H9 (cell line): ENCODE results near the gene HPSE. TPM values are rescaled to one million over a fixed set of nuclear protein-coding genes. Genes with fewer than 3 reads are reported as not detected.

ENCODE experiments used
- DNase-seq: peaks from one replicate; pipeline ENCODE4 v3.0.0-alpha.2; 2017
- H2AFZ ChIP-seq: one replicate; pipeline ENCODE4 v1.6.1; 2013; ENCODE audit warnings: mild to moderate bottlenecking, low read length, control low read depth, moderate library complexity
- H2AK5ac ChIP-seq: 2 replicates; pipeline ENCODE4 v1.6.1; 2013; ENCODE audit warnings: low read length, control low read depth, mixed read lengths; ENCODE audit not compliant: insufficient read length
- H2BK120ac ChIP-seq: one replicate; pipeline ENCODE4 v1.6.1; 2013; ENCODE audit warnings: low read depth, mild to moderate bottlenecking, low read length, control low read depth, inconsistent platforms; ENCODE audit not compliant: poor library complexity, severe bottlenecking
- H2BK12ac ChIP-seq: 2 replicates; pipeline ENCODE4 v1.6.1; 2013; ENCODE audit warnings: low read length, control low read depth, mixed read lengths, low read depth; ENCODE audit not compliant: insufficient read length
- H2BK15ac ChIP-seq: 2 replicates; pipeline ENCODE4 v1.6.1; 2013; ENCODE audit warnings: low read depth, low read length, control low read depth
- H2BK20ac ChIP-seq: one replicate; pipeline ENCODE4 v1.6.1; 2013; ENCODE audit warnings: low read depth, mild to moderate bottlenecking, low read length, control low read depth, inconsistent platforms; ENCODE audit not compliant: poor library complexity, severe bottlenecking
- H2BK5ac ChIP-seq: 2 replicates; pipeline ENCODE4 v1.6.1; 2013; ENCODE audit warnings: low read length, control low read depth, mixed read lengths; ENCODE audit not compliant: insufficient read length
- H3K14ac ChIP-seq: 2 replicates; pipeline ENCODE4 v1.6.1; 2013; ENCODE audit warnings: low read length, control low read depth; ENCODE audit not compliant: insufficient read depth
- H3K18ac ChIP-seq: 2 replicates; pipeline ENCODE4 v1.6.1; 2013; ENCODE audit warnings: low read depth, mild to moderate bottlenecking, mixed read lengths, low read length, control low read depth; ENCODE audit not compliant: insufficient read length
- H3K23ac ChIP-seq: 2 replicates; pipeline ENCODE4 v1.6.1; 2013; ENCODE audit warnings: low read length, control low read depth, mixed read lengths, low read depth; ENCODE audit not compliant: insufficient read length
- H3K23me2 ChIP-seq: 2 replicates; pipeline ENCODE4 v1.6.1; 2013; ENCODE audit warnings: low read depth, mild to moderate bottlenecking, mixed read lengths, low read length, control low read depth; ENCODE audit not compliant: insufficient read length, poor library complexity, severe bottlenecking
- H3K27ac ChIP-seq: 2 replicates; pipeline ENCODE4 v1.5.1; 2013; ENCODE audit warnings: low read length, control low read depth, mixed read lengths, low read depth; ENCODE audit not compliant: insufficient read length
- H3K27me3 ChIP-seq: 2 replicates; pipeline ENCODE4 v1.6.1; 2013; ENCODE audit warnings: low read length, control low read depth, inconsistent platforms; ENCODE audit not compliant: insufficient read depth
- H3K4ac ChIP-seq: 2 replicates; pipeline ENCODE4 v1.6.1; 2013; ENCODE audit warnings: low read depth, mild to moderate bottlenecking, control low read depth, inconsistent platforms, low read length, moderate library complexity
- H3K4me1 ChIP-seq: 2 replicates; pipeline ENCODE4 v1.6.1; 2013; ENCODE audit warnings: low read length, control low read depth, inconsistent platforms; ENCODE audit not compliant: insufficient read depth
- H3K4me2 ChIP-seq: 2 replicates; pipeline ENCODE4 v1.6.1; 2013; ENCODE audit warnings: low read length, control low read depth, mixed read lengths; ENCODE audit not compliant: insufficient read length, insufficient read depth
- H3K56ac ChIP-seq: 2 replicates; pipeline ENCODE4 v1.6.1; 2013; ENCODE audit warnings: low read depth, mild to moderate bottlenecking, mixed read lengths, low read length, control low read depth; ENCODE audit not compliant: insufficient read length
- H3K79me1 ChIP-seq: 2 replicates; pipeline ENCODE4 v1.6.1; 2013; ENCODE audit warnings: low read depth, mild to moderate bottlenecking, moderate library complexity, low read length, control low read depth, inconsistent platforms; ENCODE audit not compliant: insufficient read depth, poor library complexity, severe bottlenecking
- H3K79me2 ChIP-seq: 2 replicates; pipeline ENCODE4 v1.6.1; 2013; ENCODE audit warnings: low read length, control low read depth, inconsistent platforms; ENCODE audit not compliant: insufficient read depth
- H3K9ac ChIP-seq: 2 replicates; pipeline ENCODE4 v1.6.1; 2013; ENCODE audit warnings: low read length, control low read depth, mixed read lengths; ENCODE audit not compliant: insufficient read length; ENCODE audit errors: extremely low read depth
- H3K9me3 ChIP-seq: one replicate; pipeline ENCODE4 v1.6.1; 2013; ENCODE audit warnings: low read depth, low read length, inconsistent platforms; ENCODE audit not compliant: control insufficient read depth
- H3T11ph ChIP-seq: one replicate; pipeline ENCODE4 v1.6.1; 2013; ENCODE audit warnings: mild to moderate bottlenecking, low read length, control low read depth, inconsistent platforms
- H4K20me1 ChIP-seq: one replicate; pipeline ENCODE4 v1.6.1; 2013; ENCODE audit not compliant: control insufficient read depth, insufficient read length, insufficient read depth
- H4K5ac ChIP-seq: 2 replicates; pipeline ENCODE4 v1.6.1; 2013; ENCODE audit warnings: low read depth, mild to moderate bottlenecking, mixed read lengths, low read length, control low read depth; ENCODE audit not compliant: insufficient read length
- H4K8ac ChIP-seq: replicated peaks from 2 replicates; pipeline ENCODE4 v1.6.1; 2013; ENCODE audit warnings: low read length, control low read depth, mixed read lengths, low read depth; ENCODE audit not compliant: insufficient read length
- H4K91ac ChIP-seq: 2 replicates; pipeline ENCODE4 v1.6.1; 2013; ENCODE audit warnings: low read depth, mild to moderate bottlenecking, moderate library complexity, mixed read lengths, low read length, control low read depth; ENCODE audit not compliant: insufficient read length
- H3K27ac Mint-ChIP-seq, 3 experiments: 2 replicates in 2 of 3; 3 replicates in 1 of 3; pipeline ENCODE4 v1.8.0; 2020 to 2021; ENCODE audit warnings: mixed read lengths in 3 of 3, mild to moderate bottlenecking in 1 of 3, moderate library complexity in 1 of 3
- H3K27me3 Mint-ChIP-seq: 2 replicates; pipeline ENCODE4 v1.8.0; 2021; ENCODE audit warnings: low read depth, mild to moderate bottlenecking, moderate library complexity, mixed read lengths
- H3K36me3 Mint-ChIP-seq, 3 experiments: 2 replicates in 2 of 3; 3 replicates in 1 of 3; pipeline ENCODE4 v1.8.0; 2020 to 2021; ENCODE audit warnings: low read depth in 3 of 3, mixed read lengths in 3 of 3; ENCODE audit not compliant: insufficient read depth in 1 of 3
- H3K4me1 Mint-ChIP-seq, 2 experiments: 2 replicates each; pipeline ENCODE4 v1.8.0; 2020; ENCODE audit warnings: mixed read lengths in 2 of 2
- H3K4me3 Mint-ChIP-seq, 2 experiments: 2 replicates in 1 of 2; 3 replicates in 1 of 2; pipeline ENCODE4 v1.8.0; 2020 to 2021; ENCODE audit warnings: mild to moderate bottlenecking in 2 of 2, mixed read lengths in 2 of 2, moderate library complexity in 1 of 2
- H3K9me3 Mint-ChIP-seq, 2 experiments: 2 replicates in 1 of 2; 3 replicates in 1 of 2; pipeline ENCODE4 v1.8.0; 2020; ENCODE audit warnings: mild to moderate bottlenecking in 2 of 2, mixed read lengths in 2 of 2, moderate library complexity in 1 of 2
- WGBS: extraction: QIAGEN DNeasy Blood & Tissue Kit; methylation state at CpG from one replicate; pipeline ENCODE4 v1.1.7; 2013; ENCODE audit warnings: missing lambda C conversion rate, low lambda C conversion rate, mixed read lengths; ENCODE audit not compliant: insufficient read length; ENCODE audit errors: extremely low coverage; 5-methylcytosine and 5-hydroxymethylcytosine counted together
- total RNA-seq: library from RNA; stranded (reverse); gene quantifications from 2 replicates; pipeline ENCODE4 v1.2.1, GENCODE V29; 2021
- TF ChIP-seq, protein P1 (sequence below): fragments of 200-600 bp; sonication (generic); conservative IDR thresholded peaks from 3 replicates; pipeline ENCODE4 v1.8.0; 2021; ENCODE audit warnings: antibody characterized with exemption, mild to moderate bottlenecking

HPSE gene
- total RNA-seq, 1 experiment from 2014 or later: 2.0 TPM

DNA sequence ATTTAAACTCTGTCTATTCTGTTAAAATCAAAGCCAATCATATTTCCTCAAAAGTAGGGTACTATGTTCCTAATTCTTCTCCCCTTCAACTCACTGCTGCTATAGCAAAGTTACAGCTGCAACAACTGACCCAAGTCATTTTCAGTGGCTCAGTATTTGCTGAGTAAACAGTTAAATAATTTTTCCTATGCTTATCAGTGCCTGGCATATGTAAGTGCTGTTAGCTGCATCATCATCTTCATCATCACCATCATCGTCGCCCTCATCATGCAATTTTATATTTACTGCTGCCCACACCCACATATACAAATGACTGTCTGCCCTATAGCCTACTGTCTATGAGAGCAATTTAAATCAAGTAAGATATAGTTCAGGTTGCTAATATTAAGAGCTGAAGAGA is 72.0 kb downstream of the HPSE start:
- H3K4me1 ChIP-seq: no peaks in the 10 kb centered on the region
- DNase-seq: no peak
- H4K5ac ChIP-seq: no peak overlapping the region
- H2AK5ac ChIP-seq: no peak overlapping the region
- no peak overlapping the region for H3K4ac ChIP-seq
- H2BK5ac ChIP-seq: no peak overlapping the region
- no peak overlapping the region for H3K27ac ChIP-seq
- H2BK120ac ChIP-seq: no peak overlapping the region
- H3K23ac ChIP-seq: no peak overlapping the region
- H3K27me3 ChIP-seq: no peaks in the 10 kb centered on the region
- no peaks in the 10 kb centered on the region for H3K79me2 ChIP-seq
- H3K23me2 ChIP-seq: no peaks in the 10 kb centered on the region
- no peak overlapping the region for H3K27ac Mint-ChIP-seq
- H3K9me3 Mint-ChIP-seq: no peaks in the 10 kb centered on the region
- H2BK20ac ChIP-seq: no peak overlapping the region
- no peak overlapping the region for H2BK15ac ChIP-seq
- TF ChIP-seq, protein P1, sequence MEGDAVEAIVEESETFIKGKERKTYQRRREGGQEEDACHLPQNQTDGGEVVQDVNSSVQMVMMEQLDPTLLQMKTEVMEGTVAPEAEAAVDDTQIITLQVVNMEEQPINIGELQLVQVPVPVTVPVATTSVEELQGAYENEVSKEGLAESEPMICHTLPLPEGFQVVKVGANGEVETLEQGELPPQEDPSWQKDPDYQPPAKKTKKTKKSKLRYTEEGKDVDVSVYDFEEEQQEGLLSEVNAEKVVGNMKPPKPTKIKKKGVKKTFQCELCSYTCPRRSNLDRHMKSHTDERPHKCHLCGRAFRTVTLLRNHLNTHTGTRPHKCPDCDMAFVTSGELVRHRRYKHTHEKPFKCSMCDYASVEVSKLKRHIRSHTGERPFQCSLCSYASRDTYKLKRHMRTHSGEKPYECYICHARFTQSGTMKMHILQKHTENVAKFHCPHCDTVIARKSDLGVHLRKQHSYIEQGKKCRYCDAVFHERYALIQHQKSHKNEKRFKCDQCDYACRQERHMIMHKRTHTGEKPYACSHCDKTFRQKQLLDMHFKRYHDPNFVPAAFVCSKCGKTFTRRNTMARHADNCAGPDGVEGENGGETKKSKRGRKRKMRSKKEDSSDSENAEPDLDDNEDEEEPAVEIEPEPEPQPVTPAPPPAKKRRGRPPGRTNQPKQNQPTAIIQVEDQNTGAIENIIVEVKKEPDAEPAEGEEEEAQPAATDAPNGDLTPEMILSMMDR: no peak
- H2AFZ ChIP-seq: no peak overlapping the region
- peaks cover 3 to 26% (median 10%) of the 10 kb centered on the region in 3 experiments; a peak in 5 of 7 replicates for H3K36me3 Mint-ChIP-seq
- H2BK12ac ChIP-seq: no peak overlapping the region
- H4K20me1 ChIP-seq: no peaks in the 10 kb centered on the region
- no peak overlapping the region for H3K9ac ChIP-seq
- no peak overlapping the region for H3K14ac ChIP-seq
- H3K9me3 ChIP-seq: no peaks in the 10 kb centered on the region
- no peak overlapping the region for H4K91ac ChIP-seq
- no peaks in the 10 kb centered on the region for H3K79me1 ChIP-seq
- H3T11ph ChIP-seq: no peak overlapping the region
- H4K8ac ChIP-seq: no peak overlapping the region
- no CpG with 5 or more reads among the region's 2 CpGs for WGBS
- H3K4me1 Mint-ChIP-seq: no peaks in the 10 kb centered on the region
- no peak overlapping the region for H3K4me2 ChIP-seq
- H3K18ac ChIP-seq: no peak overlapping the region
- no peaks in the 10 kb centered on the region for H3K27me3 Mint-ChIP-seq
- no peak overlapping the region for H3K56ac ChIP-seq
- no peak overlapping the region for H3K4me3 Mint-ChIP-seq
